GM23338 (cell line): Measurements from ENCODE around the gene RASSF1.

Experiments
- CREB1 ChIP-seq: fragments of 250-450 bp; sonication (Bioruptor Pico); IDR thresholded peaks from 2 replicates; pipeline ENCODE4 v1.5.0; 2020; ENCODE audit warnings: low read depth, mild to moderate bottlenecking, moderate library complexity
- CTCF ChIP-seq, 2 experiments: fragments of 200-600 bp in 1 of 2; sonication (generic) in 1 of 2; conservative IDR thresholded peaks; 2 replicates each; pipeline versions ENCODE4 v1.5.1 to v1.6.1; 2016 to 2017; ENCODE audit warnings: antibody characterized with exemption in 2 of 2, low read depth in 2 of 2, mild to moderate bottlenecking in 2 of 2, moderate library complexity in 1 of 2
- ETS1 ChIP-seq: IDR thresholded peaks from 2 replicates; pipeline ENCODE4 v1.6.1; 2016; ENCODE audit warnings: antibody characterized with exemption
- EZH2 ChIP-seq: fragments of 200-600 bp; sonication (generic); IDR thresholded peaks from one replicate; pipeline ENCODE4 v1.8.0; 2017; ENCODE audit warnings: antibody characterized with exemption, mild to moderate bottlenecking, low read depth; ENCODE audit not compliant: unreplicated experiment
- EZH2phosphoT487 ChIP-seq: fragments of 200-600 bp; sonication (generic); IDR thresholded peaks from one replicate; pipeline ENCODE4 v1.8.1; 2018; ENCODE audit warnings: antibody characterized with exemption; ENCODE audit not compliant: unreplicated experiment
- JUNB ChIP-seq: IDR thresholded peaks from one replicate; pipeline ENCODE4 v1.6.1; 2016; ENCODE audit warnings: antibody characterized with exemption; ENCODE audit not compliant: unreplicated experiment
- POLR2AphosphoS5 ChIP-seq: IDR thresholded peaks from 2 replicates; pipeline ENCODE4 v1.6.1; 2016; ENCODE audit warnings: antibody characterized with exemption, low read depth
- REST ChIP-seq: IDR thresholded peaks from one replicate; pipeline ENCODE4 v1.6.1; 2018; ENCODE audit warnings: antibody characterized with exemption; ENCODE audit not compliant: unreplicated experiment
- STAT1 ChIP-seq: IDR thresholded peaks from one replicate; pipeline ENCODE4 v1.6.1; 2016; ENCODE audit warnings: antibody characterized with exemption; ENCODE audit not compliant: unreplicated experiment
- TF ChIP-seq, protein P1 (sequence below): fragments of 250-450 bp; sonication (Bioruptor Pico); IDR thresholded peaks from 2 replicates; pipeline ENCODE4 v1.5.0; 2020; ENCODE audit warnings: mild to moderate bottlenecking, moderate library complexity

DNA sequence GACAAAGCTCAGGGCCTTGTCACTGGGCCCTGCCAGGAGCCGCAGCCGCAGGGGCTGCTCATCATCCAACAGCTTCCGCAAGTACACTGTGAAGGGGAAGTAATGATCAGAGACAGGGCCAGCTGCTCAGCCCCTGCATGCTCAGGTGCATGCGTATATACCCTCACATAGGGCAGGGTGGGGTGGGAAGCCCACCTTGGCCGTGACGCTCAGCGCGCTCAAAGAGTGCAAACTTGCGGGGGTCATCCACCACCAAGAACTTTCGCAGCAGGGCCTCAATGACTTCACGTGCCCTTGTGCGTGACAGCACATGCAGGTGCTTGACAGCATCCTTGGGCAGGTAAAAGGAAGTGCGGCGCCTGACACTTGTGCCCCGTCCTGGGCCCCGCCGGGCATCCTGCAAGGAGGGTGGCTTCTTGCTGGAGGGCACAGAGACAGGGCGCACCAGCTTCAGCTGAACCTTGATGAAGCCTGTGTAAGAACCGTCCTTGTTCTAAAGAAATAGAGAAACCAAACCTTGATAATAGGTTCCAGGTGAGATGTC, 9.2 kb downstream of the RASSF1 start:
- no peak for TF ChIP-seq EZH2
- no peak for TF ChIP-seq EZH2phosphoT487
- TF ChIP-seq CTCF (conservative IDR thresholded peaks at IDR 0.05; ENCODE audit: low read depth in 2 of 2) = no peak
- TF ChIP-seq REST = no peak
- TF ChIP-seq POLR2AphosphoS5 = no peak
- TF ChIP-seq JUNB = no peak
- TF ChIP-seq CREB1 = no peak
- TF ChIP-seq STAT1 = no peak
- TF ChIP-seq, protein P1, sequence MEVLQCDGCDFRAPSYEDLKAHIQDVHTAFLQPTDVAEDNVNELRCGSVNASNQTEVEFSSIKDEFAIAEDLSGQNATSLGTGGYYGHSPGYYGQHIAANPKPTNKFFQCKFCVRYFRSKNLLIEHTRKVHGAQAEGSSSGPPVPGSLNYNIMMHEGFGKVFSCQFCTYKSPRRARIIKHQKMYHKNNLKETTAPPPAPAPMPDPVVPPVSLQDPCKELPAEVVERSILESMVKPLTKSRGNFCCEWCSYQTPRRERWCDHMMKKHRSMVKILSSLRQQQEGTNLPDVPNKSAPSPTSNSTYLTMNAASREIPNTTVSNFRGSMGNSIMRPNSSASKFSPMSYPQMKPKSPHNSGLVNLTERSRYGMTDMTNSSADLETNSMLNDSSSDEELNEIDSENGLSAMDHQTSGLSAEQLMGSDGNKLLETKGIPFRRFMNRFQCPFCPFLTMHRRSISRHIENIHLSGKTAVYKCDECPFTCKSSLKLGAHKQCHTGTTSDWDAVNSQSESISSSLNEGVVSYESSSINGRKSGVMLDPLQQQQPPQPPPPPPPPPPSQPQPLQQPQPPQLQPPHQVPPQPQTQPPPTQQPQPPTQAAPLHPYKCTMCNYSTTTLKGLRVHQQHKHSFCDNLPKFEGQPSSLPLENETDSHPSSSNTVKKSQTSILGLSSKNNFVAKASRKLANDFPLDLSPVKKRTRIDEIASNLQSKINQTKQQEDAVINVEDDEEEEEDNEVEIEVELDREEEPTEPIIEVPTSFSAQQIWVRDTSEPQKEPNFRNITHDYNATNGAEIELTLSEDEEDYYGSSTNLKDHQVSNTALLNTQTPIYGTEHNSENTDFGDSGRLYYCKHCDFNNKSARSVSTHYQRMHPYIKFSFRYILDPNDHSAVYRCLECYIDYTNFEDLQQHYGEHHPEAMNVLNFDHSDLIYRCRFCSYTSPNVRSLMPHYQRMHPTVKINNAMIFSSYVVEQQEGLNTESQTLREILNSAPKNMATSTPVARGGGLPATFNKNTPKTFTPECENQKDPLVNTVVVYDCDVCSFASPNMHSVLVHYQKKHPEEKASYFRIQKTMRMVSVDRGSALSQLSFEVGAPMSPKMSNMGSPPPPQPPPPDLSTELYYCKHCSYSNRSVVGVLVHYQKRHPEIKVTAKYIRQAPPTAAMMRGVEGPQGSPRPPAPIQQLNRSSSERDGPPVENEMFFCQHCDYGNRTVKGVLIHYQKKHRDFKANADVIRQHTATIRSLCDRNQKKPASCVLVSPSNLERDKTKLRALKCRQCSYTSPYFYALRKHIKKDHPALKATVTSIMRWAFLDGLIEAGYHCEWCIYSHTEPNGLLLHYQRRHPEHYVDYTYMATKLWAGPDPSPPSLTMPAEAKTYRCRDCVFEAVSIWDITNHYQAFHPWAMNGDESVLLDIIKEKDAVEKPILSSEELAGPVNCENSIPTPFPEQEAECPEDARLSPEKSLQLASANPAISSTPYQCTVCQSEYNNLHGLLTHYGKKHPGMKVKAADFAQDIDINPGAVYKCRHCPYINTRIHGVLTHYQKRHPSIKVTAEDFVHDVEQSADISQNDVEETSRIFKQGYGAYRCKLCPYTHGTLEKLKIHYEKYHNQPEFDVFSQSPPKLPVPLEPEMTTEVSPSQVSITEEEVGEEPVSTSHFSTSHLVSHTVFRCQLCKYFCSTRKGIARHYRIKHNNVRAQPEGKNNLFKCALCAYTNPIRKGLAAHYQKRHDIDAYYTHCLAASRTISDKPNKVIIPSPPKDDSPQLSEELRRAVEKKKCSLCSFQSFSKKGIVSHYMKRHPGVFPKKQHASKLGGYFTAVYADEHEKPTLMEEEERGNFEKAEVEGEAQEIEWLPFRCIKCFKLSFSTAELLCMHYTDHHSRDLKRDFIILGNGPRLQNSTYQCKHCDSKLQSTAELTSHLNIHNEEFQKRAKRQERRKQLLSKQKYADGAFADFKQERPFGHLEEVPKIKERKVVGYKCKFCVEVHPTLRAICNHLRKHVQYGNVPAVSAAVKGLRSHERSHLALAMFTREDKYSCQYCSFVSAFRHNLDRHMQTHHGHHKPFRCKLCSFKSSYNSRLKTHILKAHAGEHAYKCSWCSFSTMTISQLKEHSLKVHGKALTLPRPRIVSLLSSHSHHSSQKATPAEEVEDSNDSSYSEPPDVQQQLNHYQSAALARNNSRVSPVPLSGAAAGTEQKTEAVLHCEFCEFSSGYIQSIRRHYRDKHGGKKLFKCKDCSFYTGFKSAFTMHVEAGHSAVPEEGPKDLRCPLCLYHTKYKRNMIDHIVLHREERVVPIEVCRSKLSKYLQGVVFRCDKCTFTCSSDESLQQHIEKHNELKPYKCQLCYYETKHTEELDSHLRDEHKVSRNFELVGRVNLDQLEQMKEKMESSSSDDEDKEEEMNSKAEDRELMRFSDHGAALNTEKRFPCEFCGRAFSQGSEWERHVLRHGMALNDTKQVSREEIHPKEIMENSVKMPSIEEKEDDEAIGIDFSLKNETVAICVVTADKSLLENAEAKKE (CRISPR knock-in tag) = no peak
- TF ChIP-seq ETS1 = no peak
